HG02571 (cell line): Measurements from ENCODE around the gene MLN.

ENCODE experiments used
- ATAC-seq: cut with Tn5 transposase; IDR thresholded peaks from one replicate; pipeline ENCODE4 v1.9.1; 2021; ENCODE audit warnings: mild to moderate bottlenecking, moderate library complexity; ENCODE audit not compliant: unreplicated experiment

The MLN gene

GRCh38 chr6:33756211-33756954 lies 47.4 kb downstream of the MLN start:
- no peak for ATAC-seq

DNA sequence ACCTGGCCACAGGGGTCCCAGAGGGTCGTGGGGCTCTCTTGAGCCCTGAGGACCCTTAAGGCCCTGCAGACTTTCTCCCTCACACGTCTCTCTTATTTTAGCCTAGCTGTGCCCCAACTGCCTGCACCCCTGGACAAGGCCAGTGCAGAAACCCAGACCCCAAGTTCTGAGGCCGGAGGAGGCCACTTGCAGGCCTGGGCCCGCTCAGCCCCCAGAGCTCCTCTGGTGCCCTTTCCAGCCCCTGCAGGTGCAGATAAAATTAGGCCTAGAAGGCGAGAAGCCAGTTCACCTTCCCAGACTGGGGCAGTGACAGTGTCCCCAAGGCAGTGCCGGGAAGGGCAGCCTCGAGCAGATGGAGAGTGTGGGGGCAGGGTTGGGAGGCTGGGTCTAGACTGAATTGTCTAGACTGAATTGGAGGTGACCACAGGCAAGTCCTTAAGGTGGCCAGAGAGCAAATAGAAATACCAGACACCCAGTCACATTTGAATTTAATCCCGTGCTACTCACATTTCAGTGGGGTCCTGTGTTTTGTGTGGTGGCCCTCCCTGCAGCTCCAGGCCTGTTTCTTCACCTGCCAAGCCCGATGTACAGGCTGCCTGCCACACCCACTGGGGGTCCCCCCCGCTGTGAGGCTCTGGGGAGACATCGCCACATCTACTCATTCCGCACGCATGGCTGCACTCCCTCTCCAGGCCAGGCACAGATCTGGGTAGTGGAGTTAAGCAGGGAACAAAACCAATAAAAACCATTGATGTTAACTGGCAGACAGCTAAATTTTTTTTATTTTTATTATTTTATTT lies 48.5 kb downstream of the MLN start:
- ATAC-seq, result no peak

GRCh38 chr6:33754222-33754621 lies 49.6 kb downstream of the MLN start:
- ATAC-seq, result no peak

GRCh38 chr6:33752646-33753015 lies 51.2 kb downstream of the MLN start:
- ATAC-seq, result no peak

DNA sequence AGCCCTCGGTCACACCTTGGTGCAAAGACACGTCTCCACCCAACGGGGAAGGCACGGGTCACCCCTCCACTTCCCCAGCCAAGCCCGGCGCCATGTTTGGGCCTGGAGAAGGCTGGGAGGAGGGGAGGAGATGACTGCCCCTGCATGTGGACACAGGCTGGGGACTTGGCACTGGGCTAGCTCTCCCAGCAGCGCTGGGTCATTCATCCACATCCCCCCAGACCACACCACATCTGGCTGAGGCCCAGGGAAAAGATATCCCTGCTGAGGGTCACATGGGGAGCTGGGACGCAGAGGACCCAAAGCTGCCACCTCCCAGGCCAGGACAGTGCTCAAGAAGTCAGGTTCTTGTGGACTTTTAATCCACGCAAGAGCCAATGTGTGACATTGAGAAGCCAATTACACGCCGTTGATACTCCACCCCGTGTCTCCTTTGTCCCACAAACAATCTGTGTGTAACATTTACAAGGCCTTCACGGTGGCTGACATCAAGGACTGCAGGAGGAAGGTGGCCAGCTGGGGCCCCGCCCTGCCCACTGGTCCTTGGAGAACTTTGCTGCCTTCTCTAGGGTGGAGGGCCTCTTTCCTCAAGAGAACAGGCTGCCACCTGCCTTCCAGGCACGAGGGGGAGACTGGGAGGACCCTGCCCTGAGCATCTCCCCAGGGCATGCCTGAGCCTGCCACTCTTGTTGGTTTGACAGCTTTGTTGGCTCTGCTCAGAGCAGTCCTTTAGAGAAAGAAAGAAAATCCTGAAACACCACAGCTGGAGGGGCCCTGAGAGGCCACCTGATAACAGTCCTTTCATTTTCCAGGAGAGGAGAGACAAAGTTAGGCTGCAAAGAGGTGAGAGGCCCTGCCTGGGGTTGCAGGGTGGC lies 51.8 kb downstream of the MLN start:
- no peak for ATAC-seq

GRCh38 chr6:33750244-33750991 lies 53.4 kb downstream of the MLN start:
- no peak for ATAC-seq

- ATAC-seq, result no peak
Observed at GRCh38 chr6:33749401-33749800, 54.4 kb downstream of the MLN start.

GRCh38 chr6:33748841-33749240 lies 55.0 kb downstream of the MLN start:
- no peak for ATAC-seq

GRCh38 chr6:33747823-33748222 lies 56.0 kb downstream of the MLN start:
- no peak for ATAC-seq

DNA sequence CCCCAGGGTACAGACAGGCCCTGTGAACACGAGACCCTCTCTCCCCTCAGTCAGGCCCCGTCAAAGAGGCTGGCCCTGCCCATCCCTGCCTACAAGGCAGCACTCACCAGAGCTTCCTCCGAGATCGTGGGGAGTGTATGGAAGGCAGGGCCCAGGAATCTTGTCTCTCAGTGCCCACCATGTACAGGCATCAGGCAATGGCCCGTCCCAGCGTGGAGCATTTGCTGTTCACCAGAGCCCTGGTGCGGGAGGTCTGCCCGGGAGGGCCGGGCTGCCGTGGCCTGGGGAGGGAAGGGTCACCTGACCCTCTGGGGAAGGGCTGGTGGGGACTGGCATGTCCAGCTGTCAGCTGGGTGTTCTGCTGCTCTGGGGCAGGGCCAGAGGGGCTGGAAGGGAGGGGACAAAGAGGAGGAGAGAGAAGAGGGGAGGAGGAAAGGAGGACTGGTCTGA lies 57.1 kb downstream of the MLN start, which contains the start of gene IP6K3:
TSS of gene IP6K3 (minus strand) at position 255 of the 450 bp plus-strand sequence. CDS start 11,429 bp downstream, outside the sequence.
- no peak for ATAC-seq

- no peak for ATAC-seq
Observed at GRCh38 chr6:33746036-33746600, 57.7 kb downstream of the MLN start.

DNA sequence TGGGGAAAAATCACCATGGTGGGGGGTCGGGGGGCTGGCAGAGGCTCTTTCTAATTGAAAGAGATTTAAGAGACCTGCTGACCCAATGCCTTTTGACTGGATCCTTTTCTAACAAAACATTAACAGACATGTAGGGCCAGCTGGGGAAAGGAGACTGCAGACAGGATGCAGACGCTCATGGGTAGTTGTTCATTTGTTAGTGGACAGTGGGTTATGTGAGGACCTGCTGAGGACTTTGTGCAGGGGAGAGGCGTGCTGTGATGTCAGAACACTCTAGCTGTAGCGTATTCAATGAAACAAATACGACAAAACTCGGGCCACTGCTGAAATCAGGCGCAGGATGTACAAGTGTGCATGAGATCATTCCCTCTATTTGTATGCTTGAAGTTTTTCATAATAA lies 58.3 kb downstream of the MLN start:
- ATAC-seq, result no peak

GRCh38 chr6:33744895-33745546 lies 58.8 kb downstream of the MLN start:
- ATAC-seq, result no peak
